Measurements from ENCODE around the gene KIAA1586.
"Not testable (repeated sequence)": the region's sequence is repeated elsewhere in the genome, so short reads cannot be mapped to it uniquely, and the experiment has no call there.

KIAA1586 gene

DNA sequence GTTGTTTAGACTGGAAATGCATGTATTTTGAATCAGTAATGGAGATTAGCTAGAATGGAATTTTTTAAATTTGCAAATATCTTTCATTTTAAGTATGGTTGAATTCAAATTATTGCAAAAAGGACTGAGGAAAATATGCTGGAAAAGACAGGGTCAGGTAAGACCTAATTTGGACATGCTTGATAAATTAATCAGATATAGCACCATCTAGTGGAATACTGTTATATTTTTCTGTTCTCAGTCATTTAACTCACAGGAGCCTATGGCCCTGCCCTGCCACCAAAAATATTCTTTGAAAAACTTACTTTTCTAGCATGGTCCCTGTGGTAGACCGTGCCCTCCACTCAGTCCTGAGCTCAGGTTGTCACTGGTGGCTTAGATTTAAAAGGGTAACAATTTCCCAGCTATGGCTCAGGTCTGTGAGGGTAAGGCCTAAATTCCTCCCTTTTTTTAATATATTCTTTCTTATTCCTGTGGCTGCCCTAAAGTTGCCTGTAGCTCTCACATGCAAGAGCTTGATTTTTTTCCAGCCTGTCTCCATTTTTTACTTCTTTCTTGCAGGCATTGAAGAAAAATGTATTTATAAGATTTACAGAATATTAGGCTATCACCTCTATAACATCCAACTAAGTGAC lies 25.3 kb upstream of the KIAA1586 start:
- Histone ChIP-seq H3K9me3 (ENCODE audit: low read length) (peaks cover 5% of the 10 kb centered on the region), H3K4me3 (ENCODE audit: low read depth in 1 of 2, low read length in 2 of 2) (no peak overlapping the region), H3K9ac (ENCODE audit: low read length) (no peak overlapping the region), H3K36me3 (ENCODE audit: insufficient read depth, low read length) (no peaks in the 10 kb centered on the region), H3K4me1 (ENCODE audit: insufficient read depth, low read length) (no peaks in the 10 kb centered on the region), H3K27me3 (ENCODE audit: control insufficient read depth in 1 of 2, insufficient read depth in 2 of 2, low read length in 2 of 2) (no peaks in the 10 kb centered on the region), H3K27ac (ENCODE audit: low read depth, low read length) (peak overlapping the region; percentile 16)

GRCh38 chr6:57024321-57024720 lies 22.2 kb upstream of the KIAA1586 start:
- no peak overlapping the region for H3K27ac ChIP-seq (ENCODE audit: low read depth, low read length)

DNA sequence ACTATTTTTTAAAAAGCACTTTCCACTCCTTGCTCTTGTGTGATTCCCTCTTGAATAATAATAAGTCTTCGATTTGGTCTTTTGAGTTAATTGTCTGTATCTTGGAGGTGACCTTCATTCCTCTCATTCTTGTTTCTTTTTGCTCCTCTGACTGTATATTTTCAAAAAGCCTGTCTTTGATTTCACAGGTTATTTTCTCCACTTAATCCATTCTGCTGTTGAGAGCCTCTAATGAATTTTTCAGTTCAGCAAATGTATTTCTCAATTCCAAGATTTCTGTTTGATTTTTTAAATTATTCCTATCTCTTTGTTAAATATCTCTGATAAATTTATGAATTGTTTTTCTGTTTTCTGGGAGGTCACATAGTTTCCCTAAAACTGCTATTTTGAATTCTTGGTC lies 21.7 kb upstream of the KIAA1586 start:
- H3K27me3 ChIP-seq (ENCODE audit: control insufficient read depth in 1 of 2, insufficient read depth in 2 of 2, low read length in 2 of 2) = no peaks in the 10 kb centered on the region
- H3K9me3 ChIP-seq (ENCODE audit: low read length) = peaks cover 5% of the 10 kb centered on the region

More at GRCh38 chr6:57024321-57024720, 22.2 kb upstream of the KIAA1586 start:
- Histone ChIP-seq H3K9ac (ENCODE audit: low read length) (no peak overlapping the region), H3K9me3 (ENCODE audit: low read length) (peaks cover 5% of the 10 kb centered on the region), H3K4me1 (ENCODE audit: insufficient read depth, low read length) (no peaks in the 10 kb centered on the region), H3K4me3 (ENCODE audit: low read depth in 1 of 2, low read length in 2 of 2) (no peak overlapping the region), H3K36me3 (ENCODE audit: insufficient read depth, low read length) (no peaks in the 10 kb centered on the region), H3K27me3 (ENCODE audit: control insufficient read depth in 1 of 2, insufficient read depth in 2 of 2, low read length in 2 of 2) (no peaks in the 10 kb centered on the region)

GRCh38 chr6:57026001-57026400 lies 20.5 kb upstream of the KIAA1586 start:
- no peak overlapping the region for H3K9ac ChIP-seq (ENCODE audit: low read length)

More for the DNA sequence above, 21.7 kb upstream of the KIAA1586 start:
- H3K4me1 ChIP-seq (ENCODE audit: insufficient read depth, low read length) = no peaks in the 10 kb centered on the region
- H3K27ac ChIP-seq (ENCODE audit: low read depth, low read length) = no peak overlapping the region
- no peaks in the 10 kb centered on the region for H3K36me3 ChIP-seq (ENCODE audit: insufficient read depth, low read length)
- H3K9ac ChIP-seq (ENCODE audit: low read length) = no peak overlapping the region
- H3K4me3 ChIP-seq (ENCODE audit: low read depth in 1 of 2, low read length in 2 of 2) = no peak overlapping the region

DNA sequence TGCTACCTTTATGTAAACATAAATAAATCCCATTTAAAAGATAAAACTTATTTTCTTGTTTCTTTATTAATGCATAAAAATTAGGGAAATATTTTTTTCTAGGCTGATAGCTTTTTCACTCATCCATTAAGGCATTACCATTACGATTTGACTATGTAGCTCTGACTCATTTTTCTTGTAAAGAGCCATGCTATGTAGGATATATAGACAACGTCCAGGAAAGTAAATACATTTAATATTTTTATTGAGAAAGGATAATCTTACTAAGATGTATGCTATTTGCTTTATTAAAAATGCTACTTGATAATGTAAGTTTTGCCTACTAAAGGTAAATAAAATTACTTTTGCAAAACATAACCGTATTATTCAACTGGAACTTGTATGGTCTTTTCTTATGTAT lies 19.2 kb upstream of the KIAA1586 start:
- peaks cover 5% of the 10 kb centered on the region for H3K9me3 ChIP-seq (ENCODE audit: low read length)
- H3K4me3 ChIP-seq (ENCODE audit: low read depth in 1 of 2, low read length in 2 of 2) = no peak overlapping the region
- no peak overlapping the region for H3K27ac ChIP-seq (ENCODE audit: low read depth, low read length)
- no peaks in the 10 kb centered on the region for H3K36me3 ChIP-seq (ENCODE audit: insufficient read depth, low read length)
- H3K4me1 ChIP-seq (ENCODE audit: insufficient read depth, low read length) = no peaks in the 10 kb centered on the region
- no peaks in the 10 kb centered on the region for H3K27me3 ChIP-seq (ENCODE audit: control insufficient read depth in 1 of 2, insufficient read depth in 2 of 2, low read length in 2 of 2)
- no peak overlapping the region for H3K9ac ChIP-seq (ENCODE audit: low read length)

More at GRCh38 chr6:57026001-57026400, 20.5 kb upstream of the KIAA1586 start:
- Histone ChIP-seq H3K36me3 (ENCODE audit: insufficient read depth, low read length) (no peaks in the 10 kb centered on the region), H3K4me1 (ENCODE audit: insufficient read depth, low read length) (no peaks in the 10 kb centered on the region), H3K27ac (ENCODE audit: low read depth, low read length) (no peak overlapping the region), H3K9me3 (ENCODE audit: low read length) (peaks cover 5% of the 10 kb centered on the region), H3K4me3 (ENCODE audit: low read depth in 1 of 2, low read length in 2 of 2) (no peak overlapping the region), H3K27me3 (ENCODE audit: control insufficient read depth in 1 of 2, insufficient read depth in 2 of 2, low read length in 2 of 2) (no peaks in the 10 kb centered on the region)

DNA sequence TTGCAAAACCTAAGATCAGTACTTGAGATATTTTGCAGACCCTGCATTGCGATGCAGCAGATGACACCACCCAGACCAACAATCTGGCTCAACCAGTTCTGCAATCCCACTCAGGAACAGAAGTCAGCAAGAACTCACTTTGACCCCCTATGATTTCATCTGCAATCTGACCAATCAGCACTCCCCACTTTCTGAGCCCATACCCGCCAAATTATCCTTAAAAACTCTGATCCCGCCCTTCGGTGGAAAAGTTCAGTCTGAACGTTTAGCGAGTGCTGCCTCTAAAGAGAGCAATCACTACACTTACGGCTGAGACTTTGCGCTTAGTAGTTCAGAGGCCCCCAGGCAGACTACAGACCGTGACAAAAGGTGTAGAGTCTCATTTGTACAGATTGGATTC lies 17.3 kb upstream of the KIAA1586 start:
- Histone ChIP-seq H3K27ac (ENCODE audit: low read depth, low read length) (no peak overlapping the region), H3K27me3 (ENCODE audit: control insufficient read depth in 1 of 2, insufficient read depth in 2 of 2, low read length in 2 of 2) (no peaks in the 10 kb centered on the region), H3K9me3 (ENCODE audit: low read length) (peaks cover 5% of the 10 kb centered on the region), H3K9ac (ENCODE audit: low read length) (no peak overlapping the region), H3K4me3 (ENCODE audit: low read depth in 1 of 2, low read length in 2 of 2) (no peak overlapping the region), H3K4me1 (ENCODE audit: insufficient read depth, low read length) (no peaks in the 10 kb centered on the region), H3K36me3 (ENCODE audit: insufficient read depth, low read length) (no peaks in the 10 kb centered on the region)

GRCh38 chr6:57033228-57033627 lies 13.3 kb upstream of the KIAA1586 start:
- Histone ChIP-seq H3K27me3 (ENCODE audit: control insufficient read depth in 1 of 2, insufficient read depth in 2 of 2, low read length in 2 of 2) (no peaks in the 10 kb centered on the region), H3K27ac (ENCODE audit: low read depth, low read length) (no peak overlapping the region), H3K4me3 (ENCODE audit: low read depth in 1 of 2, low read length in 2 of 2) (no peak overlapping the region), H3K9me3 (ENCODE audit: low read length) (no peaks in the 10 kb centered on the region), H3K4me1 (ENCODE audit: insufficient read depth, low read length) (no peaks in the 10 kb centered on the region), H3K9ac (ENCODE audit: low read length) (no peak overlapping the region), H3K36me3 (ENCODE audit: insufficient read depth, low read length) (no peaks in the 10 kb centered on the region)

DNA sequence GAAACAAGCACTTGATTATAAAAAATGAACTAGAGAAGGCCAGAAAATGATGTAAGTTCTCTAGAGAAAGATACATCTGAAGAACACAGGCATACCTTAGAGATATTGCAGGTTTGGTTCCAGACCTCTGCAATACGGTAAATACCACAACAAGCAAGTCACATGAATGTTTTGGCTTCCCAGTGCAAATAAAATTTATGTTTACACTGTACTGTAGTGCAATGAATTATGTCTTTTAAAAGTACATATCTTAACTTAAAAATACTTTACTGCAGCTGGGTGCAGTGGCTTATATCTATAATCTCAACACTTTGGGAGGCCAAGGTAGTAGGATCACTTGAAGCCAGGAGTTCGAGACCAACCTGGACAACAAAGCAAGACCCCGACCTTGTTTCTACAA lies 10.9 kb upstream of the KIAA1586 start:
- no peaks in the 10 kb centered on the region for H3K9me3 ChIP-seq (ENCODE audit: low read length)
- H3K36me3 ChIP-seq (ENCODE audit: insufficient read depth, low read length) = no peaks in the 10 kb centered on the region
- H3K4me3 ChIP-seq (ENCODE audit: low read depth in 1 of 2, low read length in 2 of 2) = no peak overlapping the region
- H3K4me1 ChIP-seq (ENCODE audit: insufficient read depth, low read length) = no peaks in the 10 kb centered on the region
- H3K9ac ChIP-seq (ENCODE audit: low read length) = no peak overlapping the region
- H3K27me3 ChIP-seq (ENCODE audit: control insufficient read depth in 1 of 2, insufficient read depth in 2 of 2, low read length in 2 of 2) = no peaks in the 10 kb centered on the region
- no peak overlapping the region for H3K27ac ChIP-seq (ENCODE audit: low read depth, low read length)

DNA sequence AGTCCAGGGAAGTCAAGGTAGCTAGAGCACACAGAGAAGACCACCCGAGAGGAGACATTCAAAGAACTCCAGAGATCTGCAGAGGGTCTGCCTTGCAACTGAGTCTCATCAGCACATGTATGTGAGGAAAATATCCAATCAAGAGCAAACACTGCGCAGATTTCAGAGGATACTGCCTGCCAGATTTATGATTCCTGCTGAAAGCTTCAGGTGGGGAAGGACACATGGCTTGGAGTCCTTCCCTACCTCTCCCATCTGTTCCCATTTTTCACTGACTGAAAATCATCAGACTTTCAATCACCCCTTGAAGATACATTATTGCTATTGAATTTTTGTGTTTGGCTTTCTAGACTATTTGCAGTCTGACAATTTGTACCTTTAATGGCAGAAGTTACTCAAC lies 7.6 kb upstream of the KIAA1586 start:
- no peaks in the 10 kb centered on the region for H3K27me3 ChIP-seq (ENCODE audit: control insufficient read depth in 1 of 2, insufficient read depth in 2 of 2, low read length in 2 of 2)
- H3K27ac ChIP-seq (ENCODE audit: low read depth, low read length) = no peak overlapping the region
- no peak overlapping the region for H3K4me3 ChIP-seq (ENCODE audit: low read depth in 1 of 2, low read length in 2 of 2)
- no peaks in the 10 kb centered on the region for H3K9me3 ChIP-seq (ENCODE audit: low read length)
- H3K9ac ChIP-seq (ENCODE audit: low read length) = no peak overlapping the region
- H3K36me3 ChIP-seq (ENCODE audit: insufficient read depth, low read length) = no peaks in the 10 kb centered on the region
- no peaks in the 10 kb centered on the region for H3K4me1 ChIP-seq (ENCODE audit: insufficient read depth, low read length)

GRCh38 chr6:57040011-57040410 lies 6.5 kb upstream of the KIAA1586 start:
- no peaks in the 10 kb centered on the region for H3K27me3 ChIP-seq (ENCODE audit: control insufficient read depth in 1 of 2, insufficient read depth in 2 of 2, low read length in 2 of 2)
- no peak overlapping the region for H3K4me3 ChIP-seq (ENCODE audit: low read depth in 1 of 2, low read length in 2 of 2)
- H3K9ac ChIP-seq (ENCODE audit: low read length) = no peak overlapping the region
- no peak overlapping the region for H3K27ac ChIP-seq (ENCODE audit: low read depth, low read length)
- no peaks in the 10 kb centered on the region for H3K4me1 ChIP-seq (ENCODE audit: insufficient read depth, low read length)
- H3K36me3 ChIP-seq (ENCODE audit: insufficient read depth, low read length) = no peaks in the 10 kb centered on the region
- no peaks in the 10 kb centered on the region for H3K9me3 ChIP-seq (ENCODE audit: low read length)

- H3K27ac ChIP-seq (ENCODE audit: low read depth, low read length) = not testable (repeated sequence)
These were observed 2.4 kb upstream of the KIAA1586 start for GRCh38 chr6:57044061-57044460.

DNA sequence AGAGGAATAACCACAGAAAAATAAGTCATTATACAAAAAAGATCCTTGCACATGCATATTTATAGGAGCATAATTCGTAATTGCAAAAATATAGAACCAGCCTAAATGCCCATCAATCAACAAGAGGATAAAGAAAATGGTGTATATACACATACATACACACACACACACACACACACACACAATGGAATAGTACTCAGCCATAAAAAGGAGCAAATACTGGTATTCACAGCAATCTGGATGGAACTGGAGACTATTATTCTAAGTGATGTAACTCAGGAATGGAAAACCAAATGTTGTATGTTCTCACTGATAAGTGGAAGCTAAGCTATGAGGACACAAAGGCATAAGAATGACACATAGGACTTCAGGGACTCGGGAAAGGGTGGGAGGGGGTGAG lies 1.9 kb upstream of the KIAA1586 start:
- Histone ChIP-seq H3K36me3 (ENCODE audit: insufficient read depth, low read length) (no peaks in the 10 kb centered on the region), H3K9ac (ENCODE audit: low read length) (no peak overlapping the region), H3K4me1 (ENCODE audit: insufficient read depth, low read length) (peaks cover 10% of the 10 kb centered on the region), H3K4me3 (ENCODE audit: low read depth in 1 of 2, low read length in 2 of 2) (no peak overlapping the region), H3K27me3 (ENCODE audit: control insufficient read depth in 1 of 2, insufficient read depth in 2 of 2, low read length in 2 of 2) (no peaks in the 10 kb centered on the region), H3K9me3 (ENCODE audit: low read length) (no peaks in the 10 kb centered on the region), H3K27ac (ENCODE audit: low read depth, low read length) (no peak overlapping the region)

More at GRCh38 chr6:57044061-57044460, 2.4 kb upstream of the KIAA1586 start:
- H3K36me3 ChIP-seq (ENCODE audit: insufficient read depth, low read length); H3K4me3 ChIP-seq (ENCODE audit: low read depth in 1 of 2, low read length in 2 of 2); H3K9me3 ChIP-seq (ENCODE audit: low read length); H3K27me3 ChIP-seq (ENCODE audit: control insufficient read depth in 1 of 2, insufficient read depth in 2 of 2, low read length in 2 of 2); H3K9ac ChIP-seq (ENCODE audit: low read length): not testable (repeated sequence)
- H3K4me1 ChIP-seq (ENCODE audit: insufficient read depth, low read length) = peaks cover 10% of the 10 kb centered on the region
